ENCODE results near the gene CRKL. TPM values are rescaled to one million over a fixed set of nuclear protein-coding genes. Genes with fewer than 3 reads are reported as not detected.
"Not testable (repeated sequence)": the region's sequence is repeated elsewhere in the genome, so short reads cannot be mapped to it uniquely, and the experiment has no call there.

Gene CRKL
- total RNA-seq, 2 donors from 2014 or later = 40.0 to 57.0 TPM

DNA sequence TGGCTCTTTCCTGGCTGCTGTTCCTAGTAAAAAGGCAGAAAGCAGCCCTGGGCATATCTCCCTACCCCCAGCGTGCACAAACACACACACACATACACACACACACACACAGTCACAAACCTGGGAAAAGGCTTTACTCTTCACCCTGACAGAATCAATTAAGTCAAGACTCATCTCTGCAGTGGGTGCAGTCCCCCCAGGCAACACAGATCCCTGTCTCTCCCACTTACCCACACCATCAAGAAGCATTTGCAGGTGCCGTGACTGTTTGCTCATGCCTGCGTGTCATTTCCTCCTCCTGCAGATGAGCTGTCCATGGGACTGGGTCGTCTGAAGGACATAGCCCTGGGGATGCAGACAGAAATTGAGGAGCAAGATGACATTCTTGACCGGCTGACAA is 29.8 kb upstream of the CRKL start:
- ATAC-seq (no peak), DNase-seq (no peak)
- Mint-ChIP-seq H3K36me3 (ENCODE audit: low read depth) (peaks cover 14% of the 10 kb centered on the region), H3K4me3 (no peak overlapping the region), H3K27ac (peak overlapping the region; percentile 24), H3K4me1 (peaks cover 6% of the 10 kb centered on the region), H3K27me3 (no peaks in the 10 kb centered on the region)
- no peaks in the 10 kb centered on the region for H3K9me3 ChIP-seq (ENCODE audit: control insufficient read depth, low read length, poor library complexity, severe bottlenecking)

DNA sequence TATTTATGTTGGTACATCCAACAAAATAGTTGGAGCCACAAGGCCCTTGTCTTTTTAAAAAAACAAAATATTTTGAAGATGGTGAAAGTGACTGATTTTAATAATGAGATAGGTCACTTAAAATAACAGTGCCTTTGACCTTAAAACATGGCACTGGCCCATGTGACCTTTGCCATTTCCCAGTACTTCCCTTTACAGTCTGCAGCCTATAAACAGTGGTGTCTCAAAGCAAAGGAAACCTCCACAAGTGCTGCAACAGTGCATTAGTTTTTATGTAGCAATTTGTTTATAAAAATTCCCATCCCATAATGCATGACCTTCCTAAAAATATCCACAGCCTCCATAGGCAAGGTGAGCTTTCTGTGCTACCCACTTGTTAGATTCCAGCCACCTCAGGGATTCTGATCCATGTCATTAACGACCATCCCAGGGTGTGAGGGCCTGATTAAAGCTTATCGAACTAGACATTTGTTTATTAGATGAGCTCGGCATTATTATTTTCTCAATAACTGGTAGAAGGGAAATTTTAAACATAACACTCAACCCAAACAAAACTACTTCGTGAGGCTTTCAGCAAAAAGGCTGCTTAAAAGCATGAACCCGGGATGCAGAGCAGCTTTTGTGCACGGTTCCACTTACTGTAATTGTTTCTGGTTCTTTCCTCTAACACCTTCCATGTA is 28.0 kb upstream of the CRKL start:
- peaks cover 10% of the 10 kb centered on the region for H3K36me3 Mint-ChIP-seq (ENCODE audit: low read depth)
- H3K4me3 Mint-ChIP-seq = no peak overlapping the region
- H3K27me3 Mint-ChIP-seq = no peaks in the 10 kb centered on the region
- no peaks in the 10 kb centered on the region for H3K9me3 ChIP-seq (ENCODE audit: control insufficient read depth, low read length, poor library complexity, severe bottlenecking)
- ATAC-seq = no peak
- H3K27ac Mint-ChIP-seq = no peak overlapping the region
- no peak for DNase-seq
- H3K4me1 Mint-ChIP-seq = peaks cover 4% of the 10 kb centered on the region

DNA sequence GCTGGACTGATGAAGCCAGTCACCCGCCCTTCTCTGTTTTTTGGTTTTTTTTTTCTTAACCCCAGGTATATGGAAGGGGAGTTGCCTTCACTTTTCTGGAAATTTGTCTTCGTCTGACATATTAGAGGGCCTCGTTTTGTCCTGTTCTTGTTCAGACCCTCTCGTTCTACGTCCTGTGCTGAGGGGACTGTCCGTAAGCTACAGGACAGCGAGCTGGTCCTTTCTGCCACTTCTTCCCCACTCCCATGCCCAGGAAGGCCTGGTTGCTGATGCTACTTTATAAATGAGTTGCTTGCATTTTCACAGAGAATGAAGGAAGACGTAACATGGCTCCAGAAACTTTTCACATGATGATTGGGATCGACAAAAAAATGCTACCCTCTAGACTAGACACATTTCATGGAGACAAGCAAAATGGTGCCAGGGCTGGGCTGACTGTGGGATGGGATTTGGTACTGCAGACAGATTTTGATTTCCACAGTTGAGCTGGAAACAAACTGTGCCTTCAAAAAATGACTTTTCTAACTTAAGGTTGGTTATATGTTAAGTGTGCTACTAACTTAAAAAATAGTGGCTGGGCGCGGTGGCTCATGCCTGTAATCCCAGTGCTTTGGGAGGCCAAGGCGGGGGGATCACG is 27.2 kb upstream of the CRKL start:
- Mint-ChIP-seq H3K27me3 (no peaks in the 10 kb centered on the region), H3K4me1 (peaks cover 4% of the 10 kb centered on the region), H3K27ac (peak overlapping the region; percentile 16), H3K36me3 (ENCODE audit: low read depth) (peaks cover 7% of the 10 kb centered on the region), H3K4me3 (no peak overlapping the region)
- DNase-seq = no peak
- ATAC-seq = no peak
- no peaks in the 10 kb centered on the region for H3K9me3 ChIP-seq (ENCODE audit: control insufficient read depth, low read length, poor library complexity, severe bottlenecking)

DNA sequence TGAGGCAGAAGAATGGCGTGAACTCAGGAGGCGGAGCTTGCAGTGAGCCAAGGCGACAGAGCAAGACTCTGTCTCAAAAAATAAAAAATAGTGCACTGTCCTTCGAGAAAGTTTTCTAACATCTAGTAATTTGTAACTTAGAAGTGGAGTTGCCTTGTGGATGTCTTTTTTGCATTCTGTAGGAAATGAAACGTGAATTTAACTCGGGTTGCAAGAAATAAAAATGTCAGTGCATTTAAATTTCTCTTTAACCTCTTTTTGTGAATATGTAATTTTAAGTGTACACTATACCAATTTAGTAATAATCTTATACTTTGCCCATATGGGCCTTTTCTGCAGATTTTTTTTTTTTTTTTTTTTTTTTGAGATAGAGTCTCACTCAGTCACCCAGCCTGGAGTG is 26.2 kb upstream of the CRKL start:
- ATAC-seq = no peak
- Mint-ChIP-seq H3K4me3 (no peak overlapping the region), H3K36me3 (ENCODE audit: low read depth) (peaks cover 7% of the 10 kb centered on the region), H3K27me3 (no peaks in the 10 kb centered on the region), H3K4me1 (peaks cover 4% of the 10 kb centered on the region), H3K27ac (no peak overlapping the region)
- no peaks in the 10 kb centered on the region for H3K9me3 ChIP-seq (ENCODE audit: control insufficient read depth, low read length, poor library complexity, severe bottlenecking)
- no peak for DNase-seq

DNA sequence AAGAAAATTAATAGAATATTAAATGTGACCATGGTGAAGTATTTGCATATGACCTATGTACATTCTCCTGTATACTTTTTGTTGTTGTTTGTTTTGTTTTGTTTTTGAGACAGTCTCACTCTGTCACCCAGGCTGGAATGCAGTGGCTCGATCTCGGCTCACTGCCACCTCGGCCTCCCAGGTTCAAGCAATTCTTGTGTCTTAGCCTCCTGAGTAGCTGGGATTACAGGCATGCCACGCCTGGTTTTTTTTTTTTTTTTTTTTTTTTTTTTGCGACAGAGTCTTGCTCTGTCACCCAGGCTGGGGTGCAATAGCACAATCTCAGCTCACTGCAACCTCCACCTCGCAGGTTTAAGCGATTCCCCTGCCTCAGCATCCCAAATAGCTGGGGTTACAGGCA is 19.5 kb upstream of the CRKL start:
- ATAC-seq; H3K36me3 Mint-ChIP-seq (ENCODE audit: low read depth); H3K27me3 Mint-ChIP-seq; H3K9me3 ChIP-seq (ENCODE audit: control insufficient read depth, low read length, poor library complexity, severe bottlenecking); H3K4me1 Mint-ChIP-seq; H3K27ac Mint-ChIP-seq; H3K4me3 Mint-ChIP-seq; DNase-seq: not testable (repeated sequence)

DNA sequence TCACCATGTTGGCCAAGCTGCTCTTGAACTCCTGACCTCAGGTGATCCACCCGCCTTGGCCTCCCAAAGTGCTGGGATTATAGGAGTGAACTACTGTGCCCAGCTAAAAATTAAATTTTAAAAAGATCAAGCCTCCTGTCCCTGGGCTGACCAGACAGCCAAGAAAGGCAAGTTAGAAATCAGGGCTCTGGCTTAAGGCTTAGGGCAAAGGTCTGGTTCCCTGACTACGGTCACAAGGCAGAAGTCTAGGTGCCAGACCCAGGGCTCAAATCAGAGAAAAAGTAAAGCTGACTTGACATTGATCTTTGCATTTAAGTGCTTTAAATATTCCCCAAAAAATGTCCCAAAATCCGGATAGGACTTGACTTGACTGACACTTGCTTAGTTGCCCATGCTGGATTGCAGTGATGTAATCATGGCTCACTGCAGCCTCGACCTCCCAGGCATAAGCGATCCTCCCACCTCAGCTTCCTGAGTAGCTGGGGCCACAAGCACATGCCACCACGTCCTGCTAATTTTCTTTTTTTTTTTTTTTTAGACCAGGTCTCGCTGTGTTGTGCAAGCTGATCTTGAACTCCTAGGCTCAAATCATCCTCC is 17.3 kb upstream of the CRKL start:
- H3K9me3 ChIP-seq (ENCODE audit: control insufficient read depth, low read length, poor library complexity, severe bottlenecking) = no peaks in the 10 kb centered on the region
- no peak overlapping the region for H3K4me3 Mint-ChIP-seq
- no peaks in the 10 kb centered on the region for H3K27me3 Mint-ChIP-seq
- no peaks in the 10 kb centered on the region for H3K36me3 Mint-ChIP-seq (ENCODE audit: low read depth)
- no peaks in the 10 kb centered on the region for H3K4me1 Mint-ChIP-seq
- H3K27ac Mint-ChIP-seq = no peak overlapping the region
- ATAC-seq (no peak), DNase-seq (no peak)

DNA sequence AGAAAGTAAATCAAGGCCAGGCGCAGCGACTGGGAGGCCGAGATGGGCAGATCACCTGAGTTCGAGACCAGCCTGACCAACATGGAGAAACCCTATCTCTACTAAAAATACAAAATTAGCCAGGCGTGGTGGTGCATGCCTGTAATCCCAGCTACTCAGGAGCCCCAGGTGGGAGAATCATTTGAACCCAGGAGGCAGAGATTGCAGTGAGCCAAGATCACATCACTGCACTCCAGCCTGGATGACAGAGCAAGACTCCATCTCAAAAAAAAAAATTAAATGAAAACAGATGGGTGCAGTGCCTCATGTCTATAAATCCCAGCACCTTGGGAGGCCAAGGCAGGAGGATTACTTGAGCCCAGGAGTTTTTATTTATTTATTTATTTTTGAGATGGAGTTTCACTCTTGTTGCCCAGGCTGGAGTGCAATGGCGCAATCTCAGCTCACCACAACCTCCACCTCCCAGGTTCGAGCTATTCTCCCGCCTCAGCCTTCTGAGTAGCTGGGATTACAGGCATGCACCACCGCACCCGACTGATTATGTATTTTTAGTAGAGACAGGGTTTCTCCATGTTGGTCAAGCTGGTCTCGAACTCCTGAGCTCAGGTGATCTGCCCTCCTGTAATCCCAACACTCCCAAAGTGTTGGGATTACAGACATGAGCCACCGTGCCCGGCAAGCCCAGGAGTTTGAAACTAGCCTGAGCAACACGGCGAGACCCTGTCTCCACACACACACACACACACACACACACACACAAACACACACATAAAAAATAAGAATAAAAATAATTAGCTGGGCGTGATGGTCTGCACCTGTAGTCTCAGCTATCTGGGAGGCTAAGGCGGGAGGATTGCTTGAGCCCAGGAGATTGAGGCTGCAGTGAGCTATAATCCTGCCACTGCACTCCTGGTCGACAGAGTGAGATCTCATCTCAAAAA is 15.8 kb upstream of the CRKL start:
- not testable (repeated sequence) for H3K4me1 Mint-ChIP-seq; ATAC-seq; H3K36me3 Mint-ChIP-seq (ENCODE audit: low read depth); H3K4me3 Mint-ChIP-seq; H3K27me3 Mint-ChIP-seq; H3K9me3 ChIP-seq (ENCODE audit: control insufficient read depth, low read length, poor library complexity, severe bottlenecking); DNase-seq; H3K27ac Mint-ChIP-seq

DNA sequence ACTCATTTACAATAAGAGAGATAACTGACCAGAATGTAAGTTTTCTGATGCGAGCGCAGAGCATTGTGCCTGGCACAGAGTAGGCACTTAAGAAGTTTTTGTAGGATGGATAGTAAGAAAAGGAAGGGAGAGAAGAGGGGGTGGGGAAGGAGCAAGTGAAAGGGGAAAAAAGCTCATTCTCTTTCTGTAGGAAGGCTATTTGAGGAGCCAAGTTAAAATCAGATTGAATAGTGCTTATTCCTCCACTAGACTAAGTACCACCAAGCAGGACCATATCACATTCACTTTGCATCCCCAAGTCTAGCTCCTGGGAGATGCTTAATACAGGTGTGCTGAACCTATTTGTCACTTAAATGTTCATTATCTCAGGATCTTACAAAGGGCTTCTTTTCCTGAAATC is 14.1 kb upstream of the CRKL start:
- H3K9me3 ChIP-seq (ENCODE audit: control insufficient read depth, low read length, poor library complexity, severe bottlenecking) = no peaks in the 10 kb centered on the region
- no peak for DNase-seq
- Mint-ChIP-seq H3K36me3 (ENCODE audit: low read depth) (no peaks in the 10 kb centered on the region), H3K4me3 (no peak overlapping the region), H3K27me3 (no peaks in the 10 kb centered on the region), H3K4me1 (no peaks in the 10 kb centered on the region), H3K27ac (no peak overlapping the region)
- no peak for ATAC-seq

DNA sequence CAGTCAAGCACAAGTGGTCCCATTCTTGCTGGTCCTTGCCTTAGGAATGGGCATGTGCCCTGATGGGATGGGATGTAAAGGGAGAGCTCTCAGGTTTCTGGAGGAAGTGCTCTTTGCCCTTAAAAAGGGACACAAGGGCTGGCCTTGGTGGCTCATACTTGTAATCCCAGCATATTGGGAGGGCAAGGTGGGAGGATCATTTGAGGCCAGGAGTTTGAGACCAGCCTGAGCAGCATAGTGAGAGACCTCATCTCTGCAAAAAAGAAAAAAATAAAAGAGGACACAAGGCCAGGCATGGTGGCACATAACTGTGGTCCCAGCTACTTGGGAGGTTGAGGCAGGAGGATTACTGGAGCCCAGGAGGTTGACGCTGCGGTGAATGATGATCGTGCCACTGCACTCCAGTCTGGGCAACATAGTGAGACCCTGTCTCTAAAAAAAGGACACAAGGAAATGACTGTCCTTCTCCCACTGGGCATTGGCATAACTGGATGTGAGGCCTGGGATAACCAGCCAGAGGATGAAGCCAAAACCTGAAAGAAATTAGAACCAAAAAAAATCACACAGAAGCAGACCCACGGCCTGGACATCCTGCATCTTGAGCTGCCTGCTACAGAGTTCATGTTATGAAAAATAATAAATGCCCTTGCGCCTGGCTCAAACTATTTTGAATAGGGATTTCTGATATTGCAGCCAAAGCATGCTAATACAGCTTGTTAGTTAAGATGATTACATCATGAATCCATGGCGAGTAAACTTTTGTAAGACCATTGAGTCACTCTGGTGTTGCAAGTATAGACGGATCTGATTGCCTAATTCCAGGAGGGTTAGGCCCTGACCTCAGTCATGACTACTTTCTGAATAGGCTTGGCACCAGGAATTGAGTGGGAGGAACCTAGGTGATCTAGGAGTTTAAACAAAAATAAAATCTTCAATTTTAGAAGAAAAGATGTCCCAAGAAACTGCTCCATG is 12.9 kb upstream of the CRKL start:
- H3K27me3 Mint-ChIP-seq = no peaks in the 10 kb centered on the region
- DNase-seq = no peak
- H3K9me3 ChIP-seq (ENCODE audit: control insufficient read depth, low read length, poor library complexity, severe bottlenecking) = no peaks in the 10 kb centered on the region
- no peak overlapping the region for H3K27ac Mint-ChIP-seq
- no peaks in the 10 kb centered on the region for H3K36me3 Mint-ChIP-seq (ENCODE audit: low read depth)
- no peaks in the 10 kb centered on the region for H3K4me1 Mint-ChIP-seq
- no peak for ATAC-seq
- H3K4me3 Mint-ChIP-seq = no peak overlapping the region

DNA sequence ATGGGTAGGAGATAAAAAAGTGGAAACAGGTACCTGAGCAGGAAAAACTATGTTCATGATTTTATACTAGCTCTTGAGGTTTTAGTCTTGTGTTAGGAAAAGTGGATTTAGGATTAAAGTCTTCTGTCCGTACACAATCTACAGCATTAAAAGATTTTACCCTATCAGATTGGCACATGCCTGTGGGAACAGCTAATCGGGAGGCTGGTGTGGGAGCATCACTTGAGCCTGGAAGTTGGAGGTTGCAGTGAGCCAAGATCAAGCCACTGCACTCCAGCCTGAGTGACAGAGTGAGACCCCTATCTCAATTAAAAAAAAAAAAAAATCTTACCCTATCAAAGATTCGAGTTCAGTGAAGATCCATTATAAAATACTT is 12.2 kb upstream of the CRKL start:
- H3K4me3 Mint-ChIP-seq = no peak overlapping the region
- no peak for ATAC-seq
- H3K27me3 Mint-ChIP-seq = no peaks in the 10 kb centered on the region
- no peaks in the 10 kb centered on the region for H3K9me3 ChIP-seq (ENCODE audit: control insufficient read depth, low read length, poor library complexity, severe bottlenecking)
- H3K27ac Mint-ChIP-seq = no peak overlapping the region
- no peaks in the 10 kb centered on the region for H3K4me1 Mint-ChIP-seq
- no peak for DNase-seq
- H3K36me3 Mint-ChIP-seq (ENCODE audit: low read depth) = no peaks in the 10 kb centered on the region

DNA sequence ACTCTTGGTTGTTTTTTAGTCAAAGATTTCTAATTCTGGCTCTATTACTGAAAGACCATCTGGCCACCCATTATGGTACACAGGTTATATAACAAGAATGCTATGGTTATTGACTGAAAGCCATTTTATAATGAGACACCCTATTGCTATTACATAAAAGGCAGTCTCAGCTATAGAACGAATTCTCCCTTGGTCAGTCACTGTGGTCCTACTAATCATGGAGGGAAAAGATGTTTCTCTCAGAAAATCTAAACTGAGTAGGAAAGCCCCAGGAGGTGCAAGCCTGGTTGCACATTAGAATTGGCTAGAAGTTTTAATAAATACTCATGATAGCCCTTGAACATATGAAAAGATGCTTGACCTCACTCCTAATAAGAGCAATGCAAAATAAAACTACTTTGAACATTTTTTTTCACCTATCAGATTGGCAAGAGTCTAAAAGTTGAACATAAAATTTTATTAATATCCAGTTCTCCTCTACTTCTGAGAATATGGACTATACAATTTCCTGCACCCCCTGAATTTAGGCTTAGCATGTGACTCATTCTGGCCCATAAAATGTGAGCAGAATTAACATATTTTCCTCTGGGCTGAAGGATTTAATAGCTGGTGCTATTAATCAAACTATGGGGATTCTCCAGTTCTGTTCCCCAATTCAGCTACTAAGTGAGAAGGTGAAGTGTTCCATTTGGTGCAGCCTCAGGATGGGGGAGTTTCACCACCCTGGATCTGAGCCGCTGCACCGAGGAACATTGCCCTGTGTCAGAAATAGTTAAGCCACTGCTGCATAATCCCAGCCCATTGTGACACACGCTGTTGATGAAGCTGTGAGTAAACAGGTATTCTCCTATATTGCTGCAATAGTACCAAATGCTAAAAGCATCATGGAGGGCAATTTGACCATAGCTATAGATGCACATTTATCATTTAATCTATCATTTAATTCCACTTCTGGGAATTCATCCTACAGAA is 11.5 kb upstream of the CRKL start:
- Mint-ChIP-seq H3K4me1 (no peaks in the 10 kb centered on the region), H3K36me3 (ENCODE audit: low read depth) (no peaks in the 10 kb centered on the region), H3K27me3 (no peaks in the 10 kb centered on the region), H3K4me3 (no peak overlapping the region), H3K27ac (no peak overlapping the region)
- H3K9me3 ChIP-seq (ENCODE audit: control insufficient read depth, low read length, poor library complexity, severe bottlenecking) = no peaks in the 10 kb centered on the region
- DNase-seq = no peak
- no peak for ATAC-seq

DNA sequence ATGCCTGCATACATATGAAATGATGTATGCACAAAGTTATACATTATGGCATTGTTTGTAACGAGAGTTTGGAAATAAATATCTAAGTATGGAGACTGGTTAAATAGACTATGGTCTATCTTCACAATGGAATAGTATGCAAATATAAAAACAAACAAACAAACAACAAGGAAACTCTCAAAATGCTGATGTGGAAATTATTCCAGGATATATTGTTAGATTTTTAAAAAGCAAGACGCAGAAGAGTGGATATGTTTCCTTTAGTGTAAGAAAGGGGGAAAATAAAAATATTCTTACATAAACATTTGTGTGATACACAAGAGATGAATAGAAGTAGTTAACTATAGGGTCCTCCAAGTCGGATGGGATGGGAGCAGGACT is 10.8 kb upstream of the CRKL start:
- no peaks in the 10 kb centered on the region for H3K4me1 Mint-ChIP-seq

More for the DNA sequence above, 10.8 kb upstream of the CRKL start:
- ATAC-seq (no peak), DNase-seq (no peak)
- Mint-ChIP-seq H3K36me3 (ENCODE audit: low read depth) (no peaks in the 10 kb centered on the region), H3K27me3 (no peaks in the 10 kb centered on the region), H3K4me3 (no peak overlapping the region), H3K27ac (no peak overlapping the region)
- no peaks in the 10 kb centered on the region for H3K9me3 ChIP-seq (ENCODE audit: control insufficient read depth, low read length, poor library complexity, severe bottlenecking)
